ENCODE data around the gene SUSD2. TPM values are rescaled to one million over a fixed set of nuclear protein-coding genes. Genes with fewer than 3 reads are reported as not detected.
A peak's percentile ranks its signal among the peaks of the same experiment; 100 is the strongest.

The SUSD2 gene
- total RNA-seq, 4 donors from 2014 or later = 3.3 to 10.0 (median 4.2) TPM

- 100% methylated on average over 1 of the region's 1 CpG for WGBS
- Histone ChIP-seq H3K27ac (replicated peaks in 1 of 4) (no peak overlapping the region), H3K9me3 (peaks cover 0 to 10% (median 2%) of the 10 kb centered on the region in 4 donors), H3K4me1 (no peaks in the 10 kb centered on the region), H3K4me3 (no peak overlapping the region), H3K27me3 (no peaks in the 10 kb centered on the region), H3K36me3 (peaks cover 0 to 89% (median 33%) of the 10 kb centered on the region in 4 donors)
- DNase-seq (ENCODE audit: extremely low spot score) = no peak
- no peak for TF ChIP-seq EP300 (IDR thresholded peaks at IDR 0.05)
- intact Hi-C loops (cut with DNase I) = no loop called here
Observed at GRCh38 chr22:24224468-24224867, 43.2 kb downstream of the SUSD2 start.

- intact Hi-C loops (cut with DNase I) = no loop called here
- no peak for TF ChIP-seq EP300 (IDR thresholded peaks at IDR 0.05)
- TF ChIP-seq POLR2A (IDR thresholded peaks at IDR 0.05; ENCODE audit: low read depth) = no peak
- TF ChIP-seq CTCF (IDR thresholded peaks at IDR 0.05) = no peak
- TF ChIP-seq POLR2AphosphoS5 (IDR thresholded peaks at IDR 0.05) = no peak
Observed at GRCh38 chr22:24225044-24225601, 43.8 kb downstream of the SUSD2 start.

DNA sequence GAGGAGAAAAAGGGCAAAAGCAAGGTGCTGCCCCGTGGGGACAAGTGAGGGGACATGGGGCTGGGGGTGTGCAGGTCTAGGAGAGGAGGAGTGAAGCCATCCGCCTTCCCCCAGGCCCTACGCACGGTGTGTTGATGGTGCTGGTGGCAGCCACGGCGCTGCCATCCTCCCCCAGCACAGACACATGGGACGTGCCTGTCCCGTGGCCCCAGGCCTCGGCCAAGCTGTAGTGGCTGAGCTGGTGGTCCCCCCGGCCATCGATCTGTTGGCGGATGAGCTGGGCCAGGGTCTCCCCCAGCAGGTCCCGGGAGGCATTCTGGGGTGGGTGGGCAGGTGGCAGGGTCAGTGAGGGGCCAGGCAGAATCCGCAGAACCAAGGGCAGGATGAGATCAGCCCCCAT lies 44.7 kb downstream of the SUSD2 start:
- H3K36me3 ChIP-seq = peaks cover 0 to 86% (median 25%) of the 10 kb centered on the region in 4 donors
- 94% methylated on average over 9 of the region's 14 CpGs for WGBS
- no peak overlapping the region for H3K4me3 ChIP-seq
- peaks cover 0 to 10% (median 2%) of the 10 kb centered on the region in 4 donors for H3K9me3 ChIP-seq
- H3K27ac ChIP-seq (replicated peaks in 1 of 4) = no peak overlapping the region
- TF ChIP-seq EP300 (IDR thresholded peaks at IDR 0.05) = no peak
- TF ChIP-seq CTCF (IDR thresholded peaks at IDR 0.05) = no peak
- TF ChIP-seq POLR2AphosphoS5 (IDR thresholded peaks at IDR 0.05) = no peak
- no peak for TF ChIP-seq POLR2A (IDR thresholded peaks at IDR 0.05; ENCODE audit: low read depth)
- no peaks in the 10 kb centered on the region for H3K27me3 ChIP-seq
- intact Hi-C loops (cut with DNase I) = no loop called here
- no peaks in the 10 kb centered on the region for H3K4me1 ChIP-seq
- DNase-seq (ENCODE audit: extremely low spot score) = no peak

More at GRCh38 chr22:24225044-24225601, 43.8 kb downstream of the SUSD2 start:
- no peak for DNase-seq (ENCODE audit: extremely low spot score)
- H3K9me3 ChIP-seq = peaks cover 0 to 10% (median 2%) of the 10 kb centered on the region in 4 donors
- no peaks in the 10 kb centered on the region for H3K27me3 ChIP-seq
- WGBS = 87% methylated on average over 6 of the region's 14 CpGs
- peaks cover 0 to 85% (median 27%) of the 10 kb centered on the region in 4 donors for H3K36me3 ChIP-seq
- H3K4me1 ChIP-seq = no peaks in the 10 kb centered on the region
- H3K27ac ChIP-seq (replicated peaks in 1 of 4) = no peak overlapping the region
- no peak overlapping the region for H3K4me3 ChIP-seq

DNA sequence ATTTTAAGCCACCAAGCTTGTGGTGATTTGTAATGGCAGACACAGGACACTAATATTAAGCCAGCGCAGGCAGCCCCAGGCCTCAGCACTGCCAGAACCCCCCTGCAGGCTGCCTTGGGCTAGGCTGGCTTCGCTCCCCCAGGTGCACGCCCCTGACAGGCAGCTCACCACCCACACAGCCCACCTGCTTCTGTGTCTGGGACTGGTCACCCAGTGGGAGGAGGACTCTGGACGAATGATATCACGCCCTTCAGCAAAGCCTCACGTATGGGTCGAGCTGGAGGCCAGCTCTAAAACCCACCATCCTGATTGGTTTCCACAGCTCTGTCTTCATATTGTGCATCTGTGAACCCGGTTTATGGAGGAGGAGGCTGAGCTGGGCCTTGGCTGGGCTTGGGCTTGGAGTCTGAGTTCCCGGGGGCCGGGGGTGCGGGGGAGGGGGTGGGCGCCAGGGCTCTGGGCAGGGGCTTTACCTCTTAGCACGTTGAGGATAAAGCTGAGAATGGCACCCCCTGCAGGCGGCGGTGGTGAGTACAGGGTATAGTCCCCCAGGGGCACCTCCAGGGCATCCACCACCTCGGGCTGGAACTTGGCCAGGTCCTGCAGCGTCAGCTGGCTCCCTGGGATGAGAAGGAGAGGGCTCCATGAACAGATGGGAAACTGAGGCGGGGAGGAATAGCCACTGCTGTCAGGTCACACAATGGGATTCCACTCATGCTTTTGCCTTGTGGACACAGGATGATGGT lies 49.8 kb downstream of the SUSD2 start:
- 52% methylated on average over 12 of the region's 18 CpGs for WGBS
- H3K4me1 ChIP-seq = no peaks in the 10 kb centered on the region
- peaks cover 0 to 80% (median 7%) of the 10 kb centered on the region in 4 donors for H3K36me3 ChIP-seq
- DNase-seq (ENCODE audit: extremely low spot score) = no peak
- H3K4me3 ChIP-seq = no peak overlapping the region
- H3K27me3 ChIP-seq = no peaks in the 10 kb centered on the region
- no peaks in the 10 kb centered on the region for H3K9me3 ChIP-seq
- no peak overlapping the region for H3K27ac ChIP-seq (replicated peaks in 1 of 4)
- intact Hi-C loops (cut with DNase I) = loop anchor here (10.0 kb wide), 1 partner anchor 126 kb away; no protein-coding TSS in a partner anchor
- TF ChIP-seq CTCF (IDR thresholded peaks at IDR 0.05) = peak; percentile 8 to 33 (median 22)
- no peak for TF ChIP-seq POLR2A (IDR thresholded peaks at IDR 0.05; ENCODE audit: low read depth)
- TF ChIP-seq POLR2AphosphoS5 (IDR thresholded peaks at IDR 0.05) = no peak

GRCh38 chr22:24231706-24232105 lies 50.4 kb downstream of the SUSD2 start:
- Histone ChIP-seq H3K4me1 (no peaks in the 10 kb centered on the region), H3K27me3 (no peaks in the 10 kb centered on the region), H3K27ac (replicated peaks in 1 of 4) (no peak overlapping the region), H3K4me3 (no peak overlapping the region), H3K36me3 (peaks cover 0 to 77% (median 5%) of the 10 kb centered on the region in 4 donors), H3K9me3 (no peaks in the 10 kb centered on the region)
- intact Hi-C loops (cut with DNase I) = loop anchor here (10.0 kb wide), 1 partner anchor 127 kb away; no protein-coding TSS in a partner anchor
- DNase-seq (ENCODE audit: extremely low spot score) = no peak
- TF ChIP-seq CTCF (IDR thresholded peaks at IDR 0.05) = no peak
- TF ChIP-seq EP300 (IDR thresholded peaks at IDR 0.05) = no peak
- TF ChIP-seq POLR2A (IDR thresholded peaks at IDR 0.05; ENCODE audit: low read depth) = no peak
- TF ChIP-seq POLR2AphosphoS5 (IDR thresholded peaks at IDR 0.05) = no peak
- WGBS = 100% methylated on average over 5 of the region's 9 CpGs
